ENCODE results near the gene RBM8A.

RBM8A gene

GRCh38 chr1:145961109-145961424, 33.8 kb upstream of the RBM8A start:
- H3K27me3 ChIP-seq (ENCODE audit: control insufficient read depth in 3 of 3, insufficient read depth in 3 of 3, low read depth in 1 of 3, low read length in 3 of 3): peaks cover 0 to 49% (median 18%) of the 10 kb centered on the region in 3 experiments

GRCh38 chr1:145960468-145961108, 33.3 kb upstream of the RBM8A start:
- Histone ChIP-seq H2AFZ (ENCODE audit: low read length) (peak overlapping the region; percentile 96), H3K27ac (replicated peaks; ENCODE audit: low read length) (no peak overlapping the region), H3K4me1 (ENCODE audit: control insufficient read depth in 2 of 2, insufficient read depth in 1 of 2, low read depth in 1 of 2, low read length in 2 of 2) (peaks cover 13 to 45% of the 10 kb centered on the region in 2 donors)

More at GRCh38 chr1:145961109-145961424, 33.8 kb upstream of the RBM8A start:
- no peak for DNase-seq (ENCODE audit: low spot score)
- Histone ChIP-seq H2AFZ (ENCODE audit: low read length) (peak overlapping the region; percentile 96), H3K4me2 (ENCODE audit: insufficient read depth, low read length, poor library complexity, severe bottlenecking) (peak overlapping the region; percentile 97), H2BK15ac (ENCODE audit: low read length) (no peak overlapping the region), H3K9me3 (replicated peaks in 1 of 2; ENCODE audit: control insufficient read depth in 2 of 2, insufficient read depth in 1 of 2, low read depth in 1 of 2, low read length in 2 of 2) (peaks cover 0 to 4% of the 10 kb centered on the region in 2 donors), H2BK120ac (ENCODE audit: low read depth, low read length) (peak overlapping the region; percentile 35), H3K4me1 (ENCODE audit: control insufficient read depth in 2 of 2, insufficient read depth in 1 of 2, low read depth in 1 of 2, low read length in 2 of 2) (peaks cover 13 to 44% of the 10 kb centered on the region in 2 donors), H3K14ac (ENCODE audit: low read length) (no peak overlapping the region), H3K27ac (replicated peaks; ENCODE audit: low read length) (no peak overlapping the region), H3K4me3 (ENCODE audit: low read length in 2 of 2) (peak overlapping the region; percentile 66 to 78), H2BK5ac (ENCODE audit: low read length) (no peak overlapping the region), H3K9ac (ENCODE audit: low read depth, low read length, poor library complexity) (peak overlapping the region; percentile 46), H2BK12ac (ENCODE audit: low read length) (peak overlapping the region; percentile 14), H3K79me1 (ENCODE audit: low read depth, low read length) (no peaks in the 10 kb centered on the region), H3K4ac (ENCODE audit: low read length) (no peak overlapping the region), H2AK5ac (ENCODE audit: low read depth, low read length) (peak overlapping the region; percentile 64), H4K91ac (ENCODE audit: low read depth, low read length, poor library complexity) (no peak overlapping the region), H3K18ac (ENCODE audit: low read length) (peak overlapping the region; percentile 81), H3K36me3 (replicated peaks in 1 of 2; ENCODE audit: control insufficient read depth in 2 of 2, insufficient read depth in 2 of 2, low read length in 2 of 2) (no peaks in the 10 kb centered on the region), H4K8ac (ENCODE audit: low read depth, low read length) (no peak overlapping the region), H3K23ac (ENCODE audit: low read depth, low read length, poor library complexity) (peak overlapping the region; percentile 69)
- no CpG with 5 or more reads among the region's 22 CpGs for WGBS, 2 donors (ENCODE audit: extremely low coverage in 2 of 2, insufficient read length in 2 of 2, insufficient replicate concordance in 1 of 2)

GRCh38 chr1:145959957-145960467, 32.7 kb upstream of the RBM8A start:
- Histone ChIP-seq H2BK15ac (ENCODE audit: low read length) (peak overlapping the region; percentile 43), H3K14ac (ENCODE audit: low read length) (peak overlapping the region; percentile 33), H2AFZ (ENCODE audit: low read length) (peak overlapping the region; percentile 96), H3K4me3 (ENCODE audit: low read length in 2 of 2) (peak overlapping the region; percentile 66 to 78), H2BK120ac (ENCODE audit: low read depth, low read length) (no peak overlapping the region), H3K9me3 (replicated peaks in 1 of 2; ENCODE audit: control insufficient read depth in 2 of 2, insufficient read depth in 1 of 2, low read depth in 1 of 2, low read length in 2 of 2) (peaks cover 0 to 4% of the 10 kb centered on the region in 2 donors), H3K27me3 (ENCODE audit: control insufficient read depth in 3 of 3, insufficient read depth in 3 of 3, low read depth in 1 of 3, low read length in 3 of 3) (peaks cover 0 to 51% (median 18%) of the 10 kb centered on the region in 3 experiments), H2BK5ac (ENCODE audit: low read length) (peak overlapping the region; percentile 68), H2AK5ac (ENCODE audit: low read depth, low read length) (no peak overlapping the region), H4K91ac (ENCODE audit: low read depth, low read length, poor library complexity) (no peak overlapping the region), H3K36me3 (replicated peaks in 1 of 2; ENCODE audit: control insufficient read depth in 2 of 2, insufficient read depth in 2 of 2, low read length in 2 of 2) (no peaks in the 10 kb centered on the region), H3K4ac (ENCODE audit: low read length) (no peak overlapping the region), H3K79me1 (ENCODE audit: low read depth, low read length) (no peaks in the 10 kb centered on the region), H2BK12ac (ENCODE audit: low read length) (peak overlapping the region; percentile 76), H3K4me2 (ENCODE audit: insufficient read depth, low read length, poor library complexity, severe bottlenecking) (peak overlapping the region; percentile 97), H4K8ac (ENCODE audit: low read depth, low read length) (no peak overlapping the region), H3K4me1 (ENCODE audit: control insufficient read depth in 2 of 2, insufficient read depth in 1 of 2, low read depth in 1 of 2, low read length in 2 of 2) (peaks cover 13 to 50% of the 10 kb centered on the region in 2 donors), H3K23ac (ENCODE audit: low read depth, low read length, poor library complexity) (no peak overlapping the region), H3K9ac (ENCODE audit: low read depth, low read length, poor library complexity) (no peak overlapping the region), H3K18ac (ENCODE audit: low read length) (peak overlapping the region; percentile 85), H3K27ac (replicated peaks; ENCODE audit: low read length) (no peak overlapping the region)
- no CpG with 5 or more reads among the region's 12 CpGs for WGBS, 2 donors (ENCODE audit: extremely low coverage in 2 of 2, insufficient read length in 2 of 2, insufficient replicate concordance in 1 of 2)
- no peak for DNase-seq (ENCODE audit: low spot score)

More at GRCh38 chr1:145960468-145961108, 33.3 kb upstream of the RBM8A start:
- Histone ChIP-seq H3K9me3 (replicated peaks in 1 of 2; ENCODE audit: control insufficient read depth in 2 of 2, insufficient read depth in 1 of 2, low read depth in 1 of 2, low read length in 2 of 2) (peaks cover 0 to 4% of the 10 kb centered on the region in 2 donors), H3K79me1 (ENCODE audit: low read depth, low read length) (no peaks in the 10 kb centered on the region), H3K23ac (ENCODE audit: low read depth, low read length, poor library complexity) (no peak overlapping the region), H2BK15ac (ENCODE audit: low read length) (peak overlapping the region; percentile 43), H3K4me3 (ENCODE audit: low read length in 2 of 2) (peak overlapping the region; percentile 66 to 78), H3K9ac (ENCODE audit: low read depth, low read length, poor library complexity) (no peak overlapping the region), H3K18ac (ENCODE audit: low read length) (peak overlapping the region; percentile 88), H2BK120ac (ENCODE audit: low read depth, low read length) (no peak overlapping the region), H3K14ac (ENCODE audit: low read length) (peak overlapping the region; percentile 33), H2AK5ac (ENCODE audit: low read depth, low read length) (no peak overlapping the region), H4K91ac (ENCODE audit: low read depth, low read length, poor library complexity) (no peak overlapping the region), H4K8ac (ENCODE audit: low read depth, low read length) (no peak overlapping the region), H3K36me3 (replicated peaks in 1 of 2; ENCODE audit: control insufficient read depth in 2 of 2, insufficient read depth in 2 of 2, low read length in 2 of 2) (no peaks in the 10 kb centered on the region), H2BK5ac (ENCODE audit: low read length) (peak overlapping the region; percentile 68), H2BK12ac (ENCODE audit: low read length) (no peak overlapping the region), H3K4me2 (ENCODE audit: insufficient read depth, low read length, poor library complexity, severe bottlenecking) (peak overlapping the region; percentile 97), H3K4ac (ENCODE audit: low read length) (no peak overlapping the region), H3K27me3 (ENCODE audit: control insufficient read depth in 3 of 3, insufficient read depth in 3 of 3, low read depth in 1 of 3, low read length in 3 of 3) (peaks cover 0 to 51% (median 18%) of the 10 kb centered on the region in 3 experiments)
- WGBS, 2 donors (ENCODE audit: extremely low coverage in 2 of 2, insufficient read length in 2 of 2, insufficient replicate concordance in 1 of 2): no CpG with 5 or more reads among the region's 44 CpGs
- DNase-seq (ENCODE audit: low spot score): peak; percentile 73

- no peak overlapping the region for H3K9ac ChIP-seq (ENCODE audit: low read depth, low read length, poor library complexity)
- H2AFZ ChIP-seq (ENCODE audit: low read length): peak overlapping the region; percentile 96
- peaks cover 0 to 51% (median 18%) of the 10 kb centered on the region in 3 experiments for H3K27me3 ChIP-seq (ENCODE audit: control insufficient read depth in 3 of 3, insufficient read depth in 3 of 3, low read depth in 1 of 3, low read length in 3 of 3)
Observed at GRCh38 chr1:145959333-145959732, 32.0 kb upstream of the RBM8A start.

More at GRCh38 chr1:145959333-145959732, 32.0 kb upstream of the RBM8A start:
- no peak overlapping the region for H4K91ac ChIP-seq (ENCODE audit: low read depth, low read length, poor library complexity)
- no peaks in the 10 kb centered on the region for H3K36me3 ChIP-seq (replicated peaks in 1 of 2; ENCODE audit: control insufficient read depth in 2 of 2, insufficient read depth in 2 of 2, low read length in 2 of 2)
- H2BK15ac ChIP-seq (ENCODE audit: low read length): no peak overlapping the region
- H2BK12ac ChIP-seq (ENCODE audit: low read length): no peak overlapping the region
- no peak overlapping the region for H4K8ac ChIP-seq (ENCODE audit: low read depth, low read length)
- no peak overlapping the region for H3K27ac ChIP-seq (replicated peaks; ENCODE audit: low read length)
- no peak overlapping the region for H2BK5ac ChIP-seq (ENCODE audit: low read length)
- H3K18ac ChIP-seq (ENCODE audit: low read length): no peak overlapping the region
- peak overlapping the region in 1 of 2 donors; percentile 66 for H3K4me3 ChIP-seq (ENCODE audit: low read length in 2 of 2)
- no peak for DNase-seq (ENCODE audit: low spot score)
- no peak overlapping the region for H3K4ac ChIP-seq (ENCODE audit: low read length)
- peaks cover 13 to 55% of the 10 kb centered on the region in 2 donors for H3K4me1 ChIP-seq (ENCODE audit: control insufficient read depth in 2 of 2, insufficient read depth in 1 of 2, low read depth in 1 of 2, low read length in 2 of 2)
- no peak overlapping the region for H3K4me2 ChIP-seq (ENCODE audit: insufficient read depth, low read length, poor library complexity, severe bottlenecking)
- peaks cover 0 to 4% of the 10 kb centered on the region in 2 donors for H3K9me3 ChIP-seq (replicated peaks in 1 of 2; ENCODE audit: control insufficient read depth in 2 of 2, insufficient read depth in 1 of 2, low read depth in 1 of 2, low read length in 2 of 2)
- no peak overlapping the region for H3K14ac ChIP-seq (ENCODE audit: low read length)
- no peak overlapping the region for H3K23ac ChIP-seq (ENCODE audit: low read depth, low read length, poor library complexity)
- H3K79me1 ChIP-seq (ENCODE audit: low read depth, low read length): no peaks in the 10 kb centered on the region
- no peak overlapping the region for H2AK5ac ChIP-seq (ENCODE audit: low read depth, low read length)
- H2BK120ac ChIP-seq (ENCODE audit: low read depth, low read length): no peak overlapping the region
